Measurements from ENCODE around the gene CLEC4G. TPM values are rescaled to one million over a fixed set of nuclear protein-coding genes. Genes with fewer than 3 reads are reported as not detected.

CLEC4G gene
- total and polyA plus RNA-seq, 9 of the 15 experiments (the other 6 are each of a cell fraction or from before 2014, with no cell fraction given): not detected

DNA sequence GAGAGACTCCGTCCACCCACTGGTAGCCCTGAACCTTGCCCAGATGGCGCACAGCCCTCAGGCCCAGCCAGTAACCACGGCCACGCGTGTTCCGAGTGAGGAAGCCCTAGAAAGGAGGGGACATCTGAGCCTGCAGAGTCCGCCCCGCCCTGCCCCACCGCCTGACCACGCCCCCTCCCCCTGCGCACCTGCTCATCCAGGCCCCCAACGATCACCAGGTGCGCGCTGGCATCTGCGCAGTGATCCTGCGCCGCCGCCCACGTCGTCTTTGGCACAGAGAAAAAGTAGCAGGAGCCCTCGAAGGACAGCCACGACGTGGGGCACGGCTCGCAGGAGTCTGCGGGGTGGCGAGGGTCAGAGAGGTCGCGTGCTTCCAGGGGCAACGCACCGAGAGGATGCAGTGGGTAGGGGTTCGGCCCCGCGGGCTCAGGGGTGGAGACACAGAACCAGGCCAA is 2.1 kb downstream of the CLEC4G start:
- no peaks in the 10 kb centered on the region for H3K36me3 ChIP-seq (ENCODE audit: control insufficient read depth, insufficient read depth, low read length)
- H2AFZ ChIP-seq (ENCODE audit: low read depth, low read length): no peak overlapping the region
- no peak overlapping the region for H3K9ac ChIP-seq (ENCODE audit: insufficient read depth in 1 of 2, low read depth in 2 of 2, low read length in 2 of 2)
- 0 out of 2 replicates have a peak, but pooled peaks cover 3% of the 10 kb centered on the region for H4K20me1 ChIP-seq (replicated peaks; ENCODE audit: control insufficient read depth, insufficient read depth, low read length)
- intact Hi-C loops (cut with micrococcal nuclease) (no loop called here), in situ Hi-C loops (cut with MboI) (no loop called here)
- H3K27me3 ChIP-seq (ENCODE audit: control insufficient read depth in 2 of 2, insufficient read depth in 2 of 2, low read length in 2 of 2): peaks cover 9 to 49% of the 10 kb centered on the region in 2 experiments
- DNase-seq (ENCODE audit: extremely low read depth in 1 of 4, low spot score in 3 of 4): no peak
- CTCF ChIA-PET (ENCODE audit: low intra/inter-chr PET ratio): no interaction called here
- H3K79me2 ChIP-seq (ENCODE audit: control insufficient read depth, insufficient read depth, low read length): no peaks in the 10 kb centered on the region
- peaks cover 0 to 20% of the 10 kb centered on the region in 2 experiments; a peak in 2 of 5 replicates for H3K4me1 ChIP-seq (replicated peaks in 1 of 2; ENCODE audit: control insufficient read depth in 2 of 2, insufficient read depth in 2 of 2, low read length in 2 of 2)
- FAIRE-seq: no peak
- POLR2A ChIA-PET: no interaction called here
- 35% methylated on average over 22 of the region's 34 CpGs for WGBS (ENCODE audit: insufficient coverage, low coverage, missing lambda C conversion rate)
- no peak overlapping the region for H3K27ac ChIP-seq (ENCODE audit: extremely low read depth, low read depth, low read length)
- no peak overlapping the region for H3K4me2 ChIP-seq (ENCODE audit: insufficient read depth, low read length)
- H3K4me3 ChIP-seq: no peak overlapping the region
- BruUV-seq (replicated peaks): no TSS peak
- H3K9me3 ChIP-seq (replicated peaks; ENCODE audit: control insufficient read depth, insufficient read depth, low read depth, low read length): no peaks in the 10 kb centered on the region
- H3K9me1 ChIP-seq (ENCODE audit: control insufficient read depth, insufficient read depth, low read length): no peaks in the 10 kb centered on the region
- ATAC-seq: no peak
- no peak for TF ChIP-seq RBBP5 (IDR thresholded peaks at IDR 0.05; ENCODE audit: borderline replicate concordance, insufficient read depth, low read length, poor library complexity, severe bottlenecking)
- no peak for TF ChIP-seq DNMT1 (IDR thresholded peaks at IDR 0.05)
- no peak for TF ChIP-seq TCFL5 (CRISPR knock-in tag; conservative IDR thresholded peaks at IDR 0.05)
- TF ChIP-seq, protein P1, sequence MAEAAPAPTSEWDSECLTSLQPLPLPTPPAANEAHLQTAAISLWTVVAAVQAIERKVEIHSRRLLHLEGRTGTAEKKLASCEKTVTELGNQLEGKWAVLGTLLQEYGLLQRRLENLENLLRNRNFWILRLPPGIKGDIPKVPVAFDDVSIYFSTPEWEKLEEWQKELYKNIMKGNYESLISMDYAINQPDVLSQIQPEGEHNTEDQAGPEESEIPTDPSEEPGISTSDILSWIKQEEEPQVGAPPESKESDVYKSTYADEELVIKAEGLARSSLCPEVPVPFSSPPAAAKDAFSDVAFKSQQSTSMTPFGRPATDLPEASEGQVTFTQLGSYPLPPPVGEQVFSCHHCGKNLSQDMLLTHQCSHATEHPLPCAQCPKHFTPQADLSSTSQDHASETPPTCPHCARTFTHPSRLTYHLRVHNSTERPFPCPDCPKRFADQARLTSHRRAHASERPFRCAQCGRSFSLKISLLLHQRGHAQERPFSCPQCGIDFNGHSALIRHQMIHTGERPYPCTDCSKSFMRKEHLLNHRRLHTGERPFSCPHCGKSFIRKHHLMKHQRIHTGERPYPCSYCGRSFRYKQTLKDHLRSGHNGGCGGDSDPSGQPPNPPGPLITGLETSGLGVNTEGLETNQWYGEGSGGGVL (CRISPR knock-in tag; IDR thresholded peaks at IDR 0.05): no peak
- no peak for TF ChIP-seq STAT5B (CRISPR knock-in tag; IDR thresholded peaks at IDR 0.05)
- TF ChIP-seq, protein P2, sequence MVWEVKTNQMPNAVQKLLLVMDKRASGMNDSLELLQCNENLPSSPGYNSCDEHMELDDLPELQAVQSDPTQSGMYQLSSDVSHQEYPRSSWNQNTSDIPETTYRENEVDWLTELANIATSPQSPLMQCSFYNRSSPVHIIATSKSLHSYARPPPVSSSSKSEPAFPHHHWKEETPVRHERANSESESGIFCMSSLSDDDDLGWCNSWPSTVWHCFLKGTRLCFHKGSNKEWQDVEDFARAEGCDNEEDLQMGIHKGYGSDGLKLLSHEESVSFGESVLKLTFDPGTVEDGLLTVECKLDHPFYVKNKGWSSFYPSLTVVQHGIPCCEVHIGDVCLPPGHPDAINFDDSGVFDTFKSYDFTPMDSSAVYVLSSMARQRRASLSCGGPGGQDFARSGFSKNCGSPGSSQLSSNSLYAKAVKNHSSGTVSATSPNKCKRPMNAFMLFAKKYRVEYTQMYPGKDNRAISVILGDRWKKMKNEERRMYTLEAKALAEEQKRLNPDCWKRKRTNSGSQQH (CRISPR knock-in tag; IDR thresholded peaks at IDR 0.05): no peak
- TF ChIP-seq KDM5B (IDR thresholded peaks at IDR 0.05; ENCODE audit: insufficient replicate concordance, low read depth, low read length): no peak
- no peak for TF ChIP-seq FOSL1 (tag; conservative IDR thresholded peaks at IDR 0.05)
- TF ChIP-seq ZNF507 (tag; conservative IDR thresholded peaks at IDR 0.05): no peak
- TF ChIP-seq ZNF24 (IDR thresholded peaks at IDR 0.05): no peak
- no peak for TF ChIP-seq NRF1 (conservative IDR thresholded peaks at IDR 0.05 in 1 of 2, IDR thresholded peaks at IDR 0.05 in 1 of 2)
- no peak for TF ChIP-seq ZNF561 (CRISPR knock-in tag; conservative IDR thresholded peaks at IDR 0.05)
- TF ChIP-seq U2AF1 (optimal IDR thresholded peaks at IDR 0.05; ENCODE audit: low read depth, low read length): no peak
